ENCODE measurements around the gene VAMP2. TPM values are rescaled to one million over a fixed set of nuclear protein-coding genes. Genes with fewer than 3 reads are reported as not detected.
A peak's percentile ranks its signal among the peaks of the same experiment; 100 is the strongest.

The VAMP2 gene
- total and polyA plus RNA-seq, 9 of the 15 experiments (the other 6 are each of a cell fraction or from before 2014, with no cell fraction given) = 2.3 to 31.8 (median 6.0) TPM

DNA sequence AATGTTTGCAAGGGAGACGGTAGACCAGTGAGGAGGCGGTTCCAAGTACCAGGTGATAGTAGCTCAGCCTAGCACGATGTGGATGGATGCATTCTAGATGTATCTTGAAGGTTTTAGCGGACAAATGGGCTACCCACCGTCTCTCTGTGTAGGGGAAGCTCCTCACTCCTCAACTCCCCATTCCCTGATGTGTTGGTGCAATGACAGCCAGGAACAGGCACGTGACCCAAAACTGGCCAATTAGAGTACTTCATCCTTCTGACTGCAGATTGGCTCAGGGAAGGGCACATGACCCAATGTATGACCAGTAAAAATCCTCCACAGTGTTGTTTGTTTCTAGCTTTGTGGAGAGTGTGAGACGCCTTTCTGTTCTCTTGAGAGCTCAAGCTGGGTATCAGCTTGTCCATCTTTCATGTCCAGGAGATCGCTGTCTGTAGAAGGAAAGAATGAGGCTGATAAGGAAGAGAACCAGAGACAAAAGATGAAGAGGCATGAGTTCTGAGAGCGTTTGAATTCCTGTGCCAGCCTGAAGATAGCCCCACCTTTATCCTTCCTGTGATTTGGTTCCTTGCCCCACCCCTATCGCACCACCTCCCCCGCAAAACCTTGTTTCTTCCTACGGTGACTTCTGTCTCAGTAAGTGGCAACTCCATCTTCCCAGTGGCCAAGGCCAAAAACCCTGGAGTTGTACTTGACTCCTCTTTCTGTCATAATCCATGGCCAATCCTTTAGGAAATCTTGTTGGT, 29.5 kb upstream of the VAMP2 start (continued):
- no peak for TF ChIP-seq TSHZ1 (CRISPR knock-in tag; IDR thresholded peaks at IDR 0.05)
- TF ChIP-seq HEY1 (CRISPR knock-in tag; IDR thresholded peaks at IDR 0.05; ENCODE audit: borderline replicate concordance) = no peak
- TF ChIP-seq RUNX1 (IDR thresholded peaks at IDR 0.05; ENCODE audit: low read depth) = no peak
- TF ChIP-seq MECOM (CRISPR knock-in tag; IDR thresholded peaks at IDR 0.05) = no peak
- TF ChIP-seq HIVEP1 (CRISPR knock-in tag; IDR thresholded peaks at IDR 0.05) = no peak
- TF ChIP-seq JUND (IDR thresholded peaks at IDR 0.05; ENCODE audit: borderline replicate concordance, low read depth, low read length) = no peak
- TF ChIP-seq JUND (tag; IDR thresholded peaks at IDR 0.05; ENCODE audit: borderline replicate concordance, low read depth, low read length) = no peak
- no peak for TF ChIP-seq RHOXF2B (CRISPR knock-in tag; conservative IDR thresholded peaks at IDR 0.05)
- peak; percentile 71 for TF ChIP-seq RBM25 (IDR thresholded peaks at IDR 0.05; ENCODE audit: low read depth, low read length, severe bottlenecking)
- TF ChIP-seq ZBTB12 (CRISPR knock-in tag; IDR thresholded peaks at IDR 0.05) = no peak
- no peak for TF ChIP-seq OTX1 (CRISPR knock-in tag; IDR thresholded peaks at IDR 0.05)
- peak; percentile 56 for TF ChIP-seq CBFA2T3 (IDR thresholded peaks at IDR 0.05)
- TF ChIP-seq TBL1XR1 (IDR thresholded peaks at IDR 0.05; ENCODE audit: low read length in 2 of 2) = no peak
- TF ChIP-seq SPI1 (IDR thresholded peaks at IDR 0.05; ENCODE audit: borderline replicate concordance, low read depth, low read length) = no peak
- TF ChIP-seq KLF16 (IDR thresholded peaks at IDR 0.05) = peak; percentile 35
- no peak for TF ChIP-seq ZNF445 (CRISPR knock-in tag; IDR thresholded peaks at IDR 0.05; ENCODE audit: low read depth)
- no peak for TF ChIP-seq TFAM (CRISPR knock-in tag; conservative IDR thresholded peaks at IDR 0.05)
- 0 out of 4 replicates have a peak, but pooled peaks of 1 of the 2 experiments have one; percentile 38 for TF ChIP-seq RCOR1 (IDR thresholded peaks at IDR 0.05; ENCODE audit: borderline replicate concordance in 1 of 2, low read depth in 2 of 2, low read length in 2 of 2)
- peak; percentile 21; the same call in 1 of the 2 replicates for TF ChIP-seq C11orf30 (IDR thresholded peaks at IDR 0.05; ENCODE audit: low read depth)
- TF ChIP-seq DPF2 (IDR thresholded peaks at IDR 0.05) = peak; percentile 82
- TF ChIP-seq THAP12 (CRISPR knock-in tag; IDR thresholded peaks at IDR 0.05) = no peak
- peak; percentile 65 for TF ChIP-seq SOX6 (IDR thresholded peaks at IDR 0.05)
- TF ChIP-seq HLTF (IDR thresholded peaks at IDR 0.05) = no peak
- no peak for TF ChIP-seq RNF2 (IDR thresholded peaks at IDR 0.05)
- no peak for TF ChIP-seq WHSC1 (IDR thresholded peaks at IDR 0.05; ENCODE audit: low read length)
- no peak for TF ChIP-seq SMARCB1 (IDR thresholded peaks at IDR 0.05; ENCODE audit: insufficient read length, low read depth)
